Measurements from ENCODE around the gene VWA3B. TPM values are rescaled to one million over a fixed set of nuclear protein-coding genes. Genes with fewer than 3 reads are reported as not detected.

Gene VWA3B
- total RNA-seq, 1 donor, result not detected

DNA sequence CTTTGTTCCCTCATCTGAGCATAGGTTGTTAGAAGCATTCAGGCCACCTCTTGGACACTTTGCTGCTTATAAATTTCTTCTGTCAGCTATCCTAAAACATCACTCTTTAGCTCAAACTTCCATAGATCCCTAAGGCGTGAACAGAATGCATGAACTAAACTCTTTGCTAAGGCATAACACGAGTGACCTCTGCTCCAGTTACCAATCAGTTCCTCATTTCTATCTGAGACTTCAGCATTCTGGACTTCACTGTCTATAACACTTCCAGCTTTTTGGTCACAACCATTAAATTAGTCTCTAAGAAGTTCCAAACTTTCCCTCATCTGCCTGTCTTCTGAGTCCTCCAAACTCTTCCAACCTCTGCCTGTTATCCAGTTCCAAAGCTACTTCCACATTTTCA is 8.3 kb upstream of the VWA3B start:
- no peak overlapping the region for H3K4me3 ChIP-seq (ENCODE audit: insufficient read depth, low read length)
- H3K27ac ChIP-seq (ENCODE audit: low read depth, low read length), result no peak overlapping the region
- H3K4me1 ChIP-seq (ENCODE audit: insufficient read depth, low read length), result no peaks in the 10 kb centered on the region

DNA sequence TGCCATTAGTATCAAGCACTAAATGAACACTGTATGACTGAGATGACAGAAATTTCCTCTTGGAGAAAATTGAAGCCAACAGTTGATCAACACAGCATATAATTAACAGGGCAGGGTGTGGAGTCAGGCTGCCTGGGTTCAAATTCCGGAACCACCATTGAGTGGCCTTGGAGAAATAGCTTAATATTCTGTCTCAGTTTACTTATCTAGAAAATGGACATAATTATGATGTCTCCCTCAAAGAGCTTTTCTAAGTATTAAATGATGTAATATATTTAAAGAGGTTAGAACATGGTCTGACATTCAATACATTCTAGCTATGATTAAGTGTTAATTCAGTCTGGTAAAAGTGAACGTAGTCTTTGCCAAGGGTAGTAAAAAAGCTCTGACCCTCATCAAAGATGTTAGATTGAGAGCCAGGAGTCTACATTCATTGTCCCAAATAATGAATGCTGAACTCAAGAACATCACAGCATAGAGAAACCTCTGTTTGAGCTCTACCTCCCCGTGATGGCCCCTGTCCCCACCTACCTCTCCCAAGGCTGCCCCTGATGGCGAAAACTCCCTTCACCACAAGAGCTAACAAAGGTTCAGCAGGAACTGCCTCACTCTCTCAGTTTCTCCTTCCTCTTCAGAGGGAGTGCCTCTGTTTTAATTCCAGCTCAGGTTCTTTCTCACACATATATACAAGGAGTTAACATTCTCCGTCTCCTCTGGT is 2.7 kb upstream of the VWA3B start:
- no peak overlapping the region for H3K27ac ChIP-seq (ENCODE audit: low read depth, low read length)
- TF ChIP-seq, protein P1, sequence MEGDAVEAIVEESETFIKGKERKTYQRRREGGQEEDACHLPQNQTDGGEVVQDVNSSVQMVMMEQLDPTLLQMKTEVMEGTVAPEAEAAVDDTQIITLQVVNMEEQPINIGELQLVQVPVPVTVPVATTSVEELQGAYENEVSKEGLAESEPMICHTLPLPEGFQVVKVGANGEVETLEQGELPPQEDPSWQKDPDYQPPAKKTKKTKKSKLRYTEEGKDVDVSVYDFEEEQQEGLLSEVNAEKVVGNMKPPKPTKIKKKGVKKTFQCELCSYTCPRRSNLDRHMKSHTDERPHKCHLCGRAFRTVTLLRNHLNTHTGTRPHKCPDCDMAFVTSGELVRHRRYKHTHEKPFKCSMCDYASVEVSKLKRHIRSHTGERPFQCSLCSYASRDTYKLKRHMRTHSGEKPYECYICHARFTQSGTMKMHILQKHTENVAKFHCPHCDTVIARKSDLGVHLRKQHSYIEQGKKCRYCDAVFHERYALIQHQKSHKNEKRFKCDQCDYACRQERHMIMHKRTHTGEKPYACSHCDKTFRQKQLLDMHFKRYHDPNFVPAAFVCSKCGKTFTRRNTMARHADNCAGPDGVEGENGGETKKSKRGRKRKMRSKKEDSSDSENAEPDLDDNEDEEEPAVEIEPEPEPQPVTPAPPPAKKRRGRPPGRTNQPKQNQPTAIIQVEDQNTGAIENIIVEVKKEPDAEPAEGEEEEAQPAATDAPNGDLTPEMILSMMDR (IDR thresholded peaks at IDR 0.05; ENCODE audit: extremely low read depth, low read depth, low read length), result no peak
- H3K4me1 ChIP-seq (ENCODE audit: insufficient read depth, low read length), result peaks cover 10% of the 10 kb centered on the region
- H3K79me2 ChIP-seq (ENCODE audit: insufficient read depth, low read length), result no peaks in the 10 kb centered on the region
- no peak for DNase-seq (ENCODE audit: insufficient read length, low spot score, missing footprints)
- no peaks in the 10 kb centered on the region for H3K36me3 ChIP-seq (ENCODE audit: insufficient read depth, low read length)
- no peak overlapping the region for H2AFZ ChIP-seq (ENCODE audit: low read length)
- no peak overlapping the region for H3K4me2 ChIP-seq (ENCODE audit: insufficient read depth, low read length)
- H3K27me3 ChIP-seq (ENCODE audit: insufficient read depth, low read length), result peaks cover 52% of the 10 kb centered on the region
- no peak overlapping the region for H3K4me3 ChIP-seq (ENCODE audit: insufficient read depth, low read length)
- H3K9me3 ChIP-seq (ENCODE audit: low read depth, low read length), result no peaks in the 10 kb centered on the region
- no peaks in the 10 kb centered on the region for H4K20me1 ChIP-seq (ENCODE audit: insufficient read depth, low read length)

More for the DNA sequence above, 8.3 kb upstream of the VWA3B start:
- no peak for DNase-seq (ENCODE audit: insufficient read length, low spot score, missing footprints)
- H3K36me3 ChIP-seq (ENCODE audit: insufficient read depth, low read length), result no peaks in the 10 kb centered on the region
- no peak overlapping the region for H2AFZ ChIP-seq (ENCODE audit: low read length)
- no peaks in the 10 kb centered on the region for H3K9me3 ChIP-seq (ENCODE audit: low read depth, low read length)
- H3K4me2 ChIP-seq (ENCODE audit: insufficient read depth, low read length), result no peak overlapping the region
- H4K20me1 ChIP-seq (ENCODE audit: insufficient read depth, low read length), result no peaks in the 10 kb centered on the region
- peaks cover 9% of the 10 kb centered on the region for H3K27me3 ChIP-seq (ENCODE audit: insufficient read depth, low read length)
- no peaks in the 10 kb centered on the region for H3K79me2 ChIP-seq (ENCODE audit: insufficient read depth, low read length)
- TF ChIP-seq, protein P1 (IDR thresholded peaks at IDR 0.05; ENCODE audit: extremely low read depth, low read depth, low read length), result no peak

DNA sequence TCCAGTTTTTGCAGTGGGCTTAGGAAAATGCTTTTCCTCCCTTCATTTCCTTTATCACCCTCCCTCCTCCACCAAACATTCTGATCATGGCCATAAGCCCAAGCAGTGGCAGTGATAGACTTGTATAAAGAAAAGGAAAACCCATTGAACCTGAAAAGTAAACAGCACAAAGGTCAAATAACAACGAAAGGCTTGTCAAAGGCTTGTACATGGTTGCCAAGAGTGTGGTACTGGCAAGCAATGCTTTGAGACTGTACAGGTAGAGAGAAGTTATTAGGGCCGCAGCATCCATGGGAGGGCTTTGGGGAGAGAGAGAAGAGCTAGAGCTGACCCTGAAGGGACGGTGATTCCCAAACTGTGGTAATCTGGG is 2.1 kb upstream of the VWA3B start:
- H3K9me3 ChIP-seq (ENCODE audit: low read depth, low read length), result no peaks in the 10 kb centered on the region
- no peak overlapping the region for H3K4me3 ChIP-seq (ENCODE audit: insufficient read depth, low read length)
- DNase-seq (ENCODE audit: insufficient read length, low spot score, missing footprints), result no peak
- TF ChIP-seq, protein P1 (IDR thresholded peaks at IDR 0.05; ENCODE audit: extremely low read depth, low read depth, low read length), result no peak
- H3K27me3 ChIP-seq (ENCODE audit: insufficient read depth, low read length), result peaks cover 52% of the 10 kb centered on the region
- no peak overlapping the region for H2AFZ ChIP-seq (ENCODE audit: low read length)
- peaks cover 10% of the 10 kb centered on the region for H3K4me1 ChIP-seq (ENCODE audit: insufficient read depth, low read length)
- no peaks in the 10 kb centered on the region for H3K36me3 ChIP-seq (ENCODE audit: insufficient read depth, low read length)
- H3K79me2 ChIP-seq (ENCODE audit: insufficient read depth, low read length), result no peaks in the 10 kb centered on the region
- no peak overlapping the region for H3K4me2 ChIP-seq (ENCODE audit: insufficient read depth, low read length)
- no peaks in the 10 kb centered on the region for H4K20me1 ChIP-seq (ENCODE audit: insufficient read depth, low read length)
- H3K27ac ChIP-seq (ENCODE audit: low read depth, low read length), result no peak overlapping the region

DNA sequence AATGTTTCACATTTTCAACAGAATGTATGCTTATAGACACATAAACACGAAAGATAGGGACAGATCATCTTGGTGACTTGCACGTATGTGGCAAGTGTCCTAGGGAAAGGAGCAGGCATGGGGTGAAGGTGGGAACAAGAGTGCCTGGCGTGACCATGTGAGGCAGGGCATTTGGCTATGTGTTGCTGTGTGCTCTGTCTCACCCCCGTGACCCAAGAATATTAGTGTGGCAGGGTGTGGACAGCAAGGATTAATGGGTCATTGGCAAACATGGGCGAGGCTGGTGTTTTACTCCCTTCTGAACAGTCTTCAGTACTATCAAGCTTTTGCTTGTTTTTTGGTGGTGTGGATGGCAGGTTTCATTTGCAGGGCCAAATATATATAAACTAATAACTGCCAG is 1.3 kb upstream of the VWA3B start:
- TF ChIP-seq, protein P1 (IDR thresholded peaks at IDR 0.05; ENCODE audit: extremely low read depth, low read depth, low read length), result no peak
- Histone ChIP-seq H4K20me1 (ENCODE audit: insufficient read depth, low read length) (no peaks in the 10 kb centered on the region), H3K9me3 (ENCODE audit: low read depth, low read length) (no peaks in the 10 kb centered on the region), H3K4me2 (ENCODE audit: insufficient read depth, low read length) (no peak overlapping the region), H3K4me3 (ENCODE audit: insufficient read depth, low read length) (no peak overlapping the region), H3K27me3 (ENCODE audit: insufficient read depth, low read length) (peaks cover 57% of the 10 kb centered on the region), H3K27ac (ENCODE audit: low read depth, low read length) (no peak overlapping the region), H3K4me1 (ENCODE audit: insufficient read depth, low read length) (peaks cover 10% of the 10 kb centered on the region), H2AFZ (ENCODE audit: low read length) (no peak overlapping the region), H3K79me2 (ENCODE audit: insufficient read depth, low read length) (no peaks in the 10 kb centered on the region), H3K36me3 (ENCODE audit: insufficient read depth, low read length) (no peaks in the 10 kb centered on the region)
- no peak for DNase-seq (ENCODE audit: insufficient read length, low spot score, missing footprints)
